Measurements from ENCODE around the gene PER3.

The PER3 gene

GRCh38 chr1:7778133-7778628 lies 5.9 kb upstream of the PER3 start:
- H3K9me2 ChIP-seq (ENCODE audit: low read depth, low read length) = no peaks in the 10 kb centered on the region
- H3F3A ChIP-seq (ENCODE audit: insufficient read depth, low read length) = no peaks in the 10 kb centered on the region
- no peak overlapping the region for H3K4me2 ChIP-seq (ENCODE audit: low read length)
- H3K27me3 ChIP-seq (ENCODE audit: insufficient read depth, low read length) = no peaks in the 10 kb centered on the region
- no peaks in the 10 kb centered on the region for H3K9me3 ChIP-seq (ENCODE audit: low read length)
- H3K36me3 ChIP-seq (ENCODE audit: insufficient read depth, low read length) = peaks cover 56% of the 10 kb centered on the region
- H3K4me3 ChIP-seq (ENCODE audit: low read depth, low read length, poor library complexity, severe bottlenecking) = no peak overlapping the region
- H3K27ac ChIP-seq (ENCODE audit: low read depth, low read length, poor library complexity, severe bottlenecking) = no peak overlapping the region
- TF ChIP-seq, protein P1, sequence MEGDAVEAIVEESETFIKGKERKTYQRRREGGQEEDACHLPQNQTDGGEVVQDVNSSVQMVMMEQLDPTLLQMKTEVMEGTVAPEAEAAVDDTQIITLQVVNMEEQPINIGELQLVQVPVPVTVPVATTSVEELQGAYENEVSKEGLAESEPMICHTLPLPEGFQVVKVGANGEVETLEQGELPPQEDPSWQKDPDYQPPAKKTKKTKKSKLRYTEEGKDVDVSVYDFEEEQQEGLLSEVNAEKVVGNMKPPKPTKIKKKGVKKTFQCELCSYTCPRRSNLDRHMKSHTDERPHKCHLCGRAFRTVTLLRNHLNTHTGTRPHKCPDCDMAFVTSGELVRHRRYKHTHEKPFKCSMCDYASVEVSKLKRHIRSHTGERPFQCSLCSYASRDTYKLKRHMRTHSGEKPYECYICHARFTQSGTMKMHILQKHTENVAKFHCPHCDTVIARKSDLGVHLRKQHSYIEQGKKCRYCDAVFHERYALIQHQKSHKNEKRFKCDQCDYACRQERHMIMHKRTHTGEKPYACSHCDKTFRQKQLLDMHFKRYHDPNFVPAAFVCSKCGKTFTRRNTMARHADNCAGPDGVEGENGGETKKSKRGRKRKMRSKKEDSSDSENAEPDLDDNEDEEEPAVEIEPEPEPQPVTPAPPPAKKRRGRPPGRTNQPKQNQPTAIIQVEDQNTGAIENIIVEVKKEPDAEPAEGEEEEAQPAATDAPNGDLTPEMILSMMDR (IDR thresholded peaks at IDR 0.05; ENCODE audit: low read length) = no peak
- no peak for TF ChIP-seq EZH2 (IDR thresholded peaks at IDR 0.05; ENCODE audit: borderline replicate concordance, low read length)
- no peak overlapping the region for H2AFZ ChIP-seq (ENCODE audit: low read length)
- H4K20me1 ChIP-seq (ENCODE audit: insufficient read depth, low read length) = no peaks in the 10 kb centered on the region
- no peaks in the 10 kb centered on the region for H3K79me2 ChIP-seq (ENCODE audit: insufficient read depth, low read length)
- no peak overlapping the region for H3K9ac ChIP-seq (ENCODE audit: low read length)
- H3K4me1 ChIP-seq (ENCODE audit: insufficient read depth, low read length, severe bottlenecking) = peaks cover 15% of the 10 kb centered on the region

GRCh38 chr1:7780976-7781375 lies 3.1 kb upstream of the PER3 start:
- TF ChIP-seq, protein P1 (IDR thresholded peaks at IDR 0.05; ENCODE audit: low read length) = no peak
- TF ChIP-seq EZH2 (IDR thresholded peaks at IDR 0.05; ENCODE audit: borderline replicate concordance, low read length) = no peak
- no peaks in the 10 kb centered on the region for H3K27me3 ChIP-seq (ENCODE audit: insufficient read depth, low read length)
- H4K20me1 ChIP-seq (ENCODE audit: insufficient read depth, low read length) = no peaks in the 10 kb centered on the region
- H3K79me2 ChIP-seq (ENCODE audit: insufficient read depth, low read length) = no peaks in the 10 kb centered on the region
- no peak overlapping the region for H3K4me2 ChIP-seq (ENCODE audit: low read length)
- peaks cover 16% of the 10 kb centered on the region for H3K4me1 ChIP-seq (ENCODE audit: insufficient read depth, low read length, severe bottlenecking)
- H2AFZ ChIP-seq (ENCODE audit: low read length) = no peak overlapping the region
- H3K9me2 ChIP-seq (ENCODE audit: low read depth, low read length) = no peaks in the 10 kb centered on the region
- H3K4me3 ChIP-seq (ENCODE audit: low read depth, low read length, poor library complexity, severe bottlenecking) = no peak overlapping the region
- H3K36me3 ChIP-seq (ENCODE audit: insufficient read depth, low read length) = peaks cover 39% of the 10 kb centered on the region
- H3K27ac ChIP-seq (ENCODE audit: low read depth, low read length, poor library complexity, severe bottlenecking) = no peak overlapping the region
- no peak overlapping the region for H3K9ac ChIP-seq (ENCODE audit: low read length)
- H3F3A ChIP-seq (ENCODE audit: insufficient read depth, low read length) = no peaks in the 10 kb centered on the region
- H3K9me3 ChIP-seq (ENCODE audit: low read length) = no peaks in the 10 kb centered on the region

GRCh38 chr1:7781501-7781900 lies 2.6 kb upstream of the PER3 start:
- no peak overlapping the region for H3K4me3 ChIP-seq (ENCODE audit: low read depth, low read length, poor library complexity, severe bottlenecking)
- peaks cover 35% of the 10 kb centered on the region for H3K36me3 ChIP-seq (ENCODE audit: insufficient read depth, low read length)
- H2AFZ ChIP-seq (ENCODE audit: low read length) = no peak overlapping the region
- H3K27ac ChIP-seq (ENCODE audit: low read depth, low read length, poor library complexity, severe bottlenecking) = no peak overlapping the region
- no peak overlapping the region for H3K9ac ChIP-seq (ENCODE audit: low read length)
- no peaks in the 10 kb centered on the region for H3K9me2 ChIP-seq (ENCODE audit: low read depth, low read length)
- H3K79me2 ChIP-seq (ENCODE audit: insufficient read depth, low read length) = no peaks in the 10 kb centered on the region
- H3K27me3 ChIP-seq (ENCODE audit: insufficient read depth, low read length) = no peaks in the 10 kb centered on the region
- H3K4me2 ChIP-seq (ENCODE audit: low read length) = no peak overlapping the region
- no peaks in the 10 kb centered on the region for H4K20me1 ChIP-seq (ENCODE audit: insufficient read depth, low read length)
- peaks cover 16% of the 10 kb centered on the region for H3K4me1 ChIP-seq (ENCODE audit: insufficient read depth, low read length, severe bottlenecking)
- TF ChIP-seq, protein P1 (IDR thresholded peaks at IDR 0.05; ENCODE audit: low read length) = no peak
- no peak for TF ChIP-seq EZH2 (IDR thresholded peaks at IDR 0.05; ENCODE audit: borderline replicate concordance, low read length)
- H3F3A ChIP-seq (ENCODE audit: insufficient read depth, low read length) = no peaks in the 10 kb centered on the region
- no peaks in the 10 kb centered on the region for H3K9me3 ChIP-seq (ENCODE audit: low read length)

Measured in OCI-LY1 (cell line).